Lung (tissue), 12 donors: ENCODE data around the gene GRAMD1B. TPM values are rescaled to one million over a fixed set of nuclear protein-coding genes. Genes with fewer than 3 reads are reported as not detected.

Source experiments
- ATAC-seq: fragments of 200-7000 bp; cut with Tn5 transposase; one replicate; pipeline ENCODE4 v1.9.1; 2020; ENCODE audit warnings: moderate number of reproducible peaks; ENCODE audit not compliant: insufficient read depth, low FRiP score
- DNase-seq, 3 donors: peaks; one replicate each; pipeline ENCODE4 v3.0.0-alpha.2; 2013 to 2017
- H3K27ac ChIP-seq, 2 donors: one replicate each; pipeline ENCODE4 v1.5.1; 2013; ENCODE audit warnings: mild to moderate bottlenecking in 2 of 2, moderate library complexity in 2 of 2, control low read depth in 1 of 2, inconsistent platforms in 1 of 2, low read depth in 1 of 2, low read length in 1 of 2
- H3K27me3 ChIP-seq, 3 donors: one replicate each; pipeline ENCODE4 v1.5.1; 2013; ENCODE audit warnings: low read length in 2 of 3; ENCODE audit not compliant: control insufficient read depth in 3 of 3, insufficient read depth in 3 of 3
- H3K36me3 ChIP-seq, 4 donors: one replicate each; pipeline ENCODE4 v1.5.1; 2013; ENCODE audit warnings: low read length in 4 of 4, mild to moderate bottlenecking in 1 of 4, moderate library complexity in 1 of 4; ENCODE audit not compliant: control insufficient read depth in 4 of 4, insufficient read depth in 4 of 4
- H3K4me1 ChIP-seq, 5 donors: one replicate each; pipeline ENCODE4 v1.5.1; 2013; ENCODE audit warnings: low read length in 5 of 5, mild to moderate bottlenecking in 2 of 5, moderate library complexity in 1 of 5; ENCODE audit not compliant: control insufficient read depth in 5 of 5, insufficient read depth in 5 of 5
- H3K4me3 ChIP-seq: one replicate; pipeline ENCODE4 v1.5.1; 2013; ENCODE audit warnings: mild to moderate bottlenecking, control low read depth, moderate library complexity
- H3K9ac ChIP-seq, 2 donors: one replicate each; pipeline ENCODE4 v1.5.1; 2013; ENCODE audit warnings: low read length in 2 of 2, control low read depth in 1 of 2; ENCODE audit not compliant: insufficient read depth in 1 of 2
- H3K9me3 ChIP-seq, 4 donors: one replicate each; pipeline ENCODE4 v1.5.1; 2013; ENCODE audit warnings: low read length in 3 of 4, mild to moderate bottlenecking in 1 of 4, moderate library complexity in 1 of 4; ENCODE audit not compliant: control insufficient read depth in 4 of 4, insufficient read depth in 3 of 4
- CTCF ChIP-seq: IDR thresholded peaks from 2 replicates; pipeline ENCODE4 v1.5.1; 2012; ENCODE audit warnings: mild to moderate bottlenecking; ENCODE audit errors: control extremely low read depth, extremely low read depth
- WGBS, 2 donors: extraction: QIAGEN DNeasy Blood & Tissue Kit; methylation state at CpG; one replicate each; pipeline ENCODE4 v1.1.7; 2013; 5-methylcytosine and 5-hydroxymethylcytosine counted together
- polyA plus RNA-seq, 2 donors: library from polyadenylated mRNA; stranded (reverse); fragments of 200-250 nt; gene quantifications; one replicate each; pipeline ENCODE4 v1.2.1, GENCODE V29; 2013
- total RNA-seq, 2 donors: library from RNA; depleted of rRNA in 1 of 2; stranded (reverse); fragments of >200 nt in 1 of 2; gene quantifications; one replicate each; pipeline ENCODE4 v1.2.1, GENCODE V29; 2014 to 2021
- donor health status: control.
- donor health status: control.
- donor health status: Bipolar disorder and iron deficiency.
- donor health status: healthy.
- donor health status: DM: yes; HTN: yes; CAD: no.

Gene GRAMD1B
- total and polyA plus RNA-seq, 4 donors: 1.4 to 6.0 (median 3.3) TPM

DNA sequence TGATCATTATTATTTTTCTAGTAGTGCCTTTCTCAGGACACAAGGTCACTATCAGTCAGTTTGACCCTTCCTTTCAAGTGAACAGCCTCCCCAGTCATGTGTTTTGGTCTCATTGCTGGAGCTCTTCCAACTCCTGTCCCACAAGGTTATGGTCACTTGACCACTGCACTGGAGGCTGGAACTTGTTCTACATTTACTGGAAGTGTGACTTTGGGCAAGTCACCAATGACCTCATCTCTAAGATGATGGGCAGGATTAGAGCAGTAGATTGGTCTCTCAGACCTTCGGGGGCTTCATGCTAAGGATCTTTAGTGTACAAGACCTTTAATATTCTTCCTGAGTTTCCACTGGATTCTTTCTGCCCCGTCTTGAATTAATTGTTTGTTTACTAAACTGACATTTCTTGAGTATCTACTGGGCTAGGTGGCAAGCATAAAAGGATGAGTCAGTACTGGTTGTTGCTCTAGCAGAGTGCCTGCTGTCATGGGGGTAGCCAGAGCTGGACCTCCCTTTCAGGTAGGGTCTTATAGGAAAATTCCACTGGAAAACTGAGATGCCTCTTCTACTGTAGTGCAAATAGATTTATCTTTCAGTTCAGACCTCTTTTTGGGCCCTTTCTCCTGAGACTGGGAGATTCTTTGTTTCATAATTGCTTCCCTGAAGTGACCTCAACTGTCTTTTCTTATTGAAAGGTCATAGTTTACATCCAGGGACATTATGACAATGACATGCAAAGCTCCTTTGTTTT, 106.8 kb downstream of the GRAMD1B start:
- no peaks in the 10 kb centered on the region for H3K9me3 ChIP-seq
- 80 to 82% methylated on average over 2 of the region's 2 CpGs for WGBS, 2 donors
- DNase-seq (peak in 1 of 3 donors; percentile 23), ATAC-seq (no peak)
- peak overlapping the region in 1 of 2 donors; percentile 56 for H3K27ac ChIP-seq
- no peaks in the 10 kb centered on the region for H3K27me3 ChIP-seq
- peaks cover 0 to 21% (median 0%) of the 10 kb centered on the region in 5 donors for H3K4me1 ChIP-seq
- no peak for TF ChIP-seq CTCF
- no peak overlapping the region for H3K9ac ChIP-seq
- no peaks in the 10 kb centered on the region for H3K36me3 ChIP-seq
- no peak overlapping the region for H3K4me3 ChIP-seq

DNA sequence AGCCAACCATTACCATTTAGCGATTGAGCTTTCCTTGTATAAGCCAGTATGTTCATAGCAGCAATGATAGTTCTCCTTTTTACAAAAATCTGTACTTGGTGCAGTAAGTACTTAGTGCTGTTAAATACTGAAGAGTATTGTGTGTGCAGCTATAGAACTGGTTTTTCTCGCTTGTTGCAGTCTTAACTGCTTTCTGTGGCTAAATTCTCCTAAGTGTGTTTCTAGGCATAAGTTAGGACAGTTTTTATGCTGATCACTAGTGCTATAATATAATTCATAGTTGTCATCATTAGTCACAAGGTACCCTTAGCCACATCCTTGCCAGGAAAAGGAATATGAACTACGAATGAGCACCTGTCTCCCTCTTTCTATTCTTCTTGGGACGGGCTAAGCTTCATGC, 107.7 kb downstream of the GRAMD1B start:
- Histone ChIP-seq H3K4me1 (peaks cover 0 to 17% (median 0%) of the 10 kb centered on the region in 5 donors), H3K9me3 (no peaks in the 10 kb centered on the region), H3K36me3 (no peaks in the 10 kb centered on the region), H3K27ac (peak overlapping the region in 1 of 2 donors; percentile 24), H3K27me3 (no peaks in the 10 kb centered on the region), H3K4me3 (no peak overlapping the region), H3K9ac (no peak overlapping the region)
- no peak for ATAC-seq
- no peak for TF ChIP-seq CTCF
- DNase-seq: peak in 1 of 3 donors; percentile 6
- 82 to 86% methylated on average over 4 of the region's 4 CpGs for WGBS, 2 donors

DNA sequence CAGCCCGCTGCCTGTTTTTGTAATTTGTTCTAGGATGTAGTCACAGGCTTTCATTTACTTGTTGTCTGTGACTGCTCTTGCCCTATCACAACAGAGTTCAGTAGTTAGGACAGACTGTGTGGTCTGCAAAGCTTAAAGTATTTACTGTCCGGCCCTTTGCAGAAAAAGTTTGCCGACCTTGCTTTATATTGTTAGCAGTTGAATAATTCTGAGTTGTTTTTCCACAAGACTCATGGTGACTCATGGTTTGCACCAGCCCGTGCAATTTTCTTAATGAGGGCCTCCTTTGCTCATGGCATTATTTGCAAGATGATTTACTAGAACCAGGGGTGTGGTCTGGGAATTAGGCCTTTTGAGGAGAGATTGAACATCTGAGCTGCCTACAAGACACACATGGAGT, 113.7 kb downstream of the GRAMD1B start:
- Histone ChIP-seq H3K4me1 (peaks cover 0 to 23% (median 0%) of the 10 kb centered on the region in 5 donors), H3K9ac (no peak overlapping the region), H3K27me3 (no peaks in the 10 kb centered on the region), H3K36me3 (no peaks in the 10 kb centered on the region), H3K4me3 (no peak overlapping the region), H3K9me3 (peaks cover 0 to 2% (median 0%) of the 10 kb centered on the region in 4 donors), H3K27ac (peak overlapping the region in 1 of 2 donors; percentile 42)
- no peak for ATAC-seq
- 83 to 89% methylated on average over 4 of the region's 4 CpGs for WGBS, 2 donors
- DNase-seq: no peak
- TF ChIP-seq CTCF: no peak
